ENCODE results near the gene LMO7.

Gene LMO7

GRCh38 chr13:75635828-75636435 is at the start of gene LMO7:
Gene LMO7 (plus strand): TSS chr13:75636330. CDS start chr13:75636658, 328 bp downstream.
- Histone ChIP-seq H3K9ac (ENCODE audit: insufficient read length) (peak within 1 kb of the TSS; percentile 78), H3K4me3 (peak within 1 kb of the TSS; percentile 82), H3K36me3 (ENCODE audit: insufficient read depth, low read length) (peaks cover 9% of the 10 kb centered on the region), H3K9me3 (ENCODE audit: low read depth, low read length) (no peaks in the 10 kb centered on the region), H3K27ac (0 out of 2 replicates have a peak within 1 kb of the TSS, but pooled peaks have one; percentile 55)
- peak; percentile 51; the same call in 1 of the 2 replicates for TF ChIP-seq POLR2AphosphoS5 (IDR thresholded peaks at IDR 0.05; ENCODE audit: borderline replicate concordance, low read depth, low read length)
- no peak for TF ChIP-seq EZH2 (IDR thresholded peaks at IDR 0.05)
- no peak for TF ChIP-seq FOXP2 (optimal IDR thresholded peaks at IDR 0.05; ENCODE audit: control extremely low read depth, extremely low read length, insufficient read depth)
- no peak for DNase-seq (ENCODE audit: low read depth, low spot score)

- DNase-seq (ENCODE audit: low read depth, low spot score), result no peak
These were observed 48.5 kb upstream of the LMO7 start for GRCh38 chr13:75587679-75588078.

GRCh38 chr13:75596657-75597182 is 39.4 kb upstream of the LMO7 start:
- no peak for DNase-seq (ENCODE audit: low read depth, low spot score)
- no peak overlapping the region for H3K4me3 ChIP-seq
- no peak overlapping the region for H3K27ac ChIP-seq
- no peaks in the 10 kb centered on the region for H3K9me3 ChIP-seq (ENCODE audit: low read depth, low read length)
- H3K9ac ChIP-seq (ENCODE audit: insufficient read length), result no peak overlapping the region
- H3K36me3 ChIP-seq (ENCODE audit: insufficient read depth, low read length), result peaks cover 18% of the 10 kb centered on the region
- TF ChIP-seq POLR2AphosphoS5 (IDR thresholded peaks at IDR 0.05; ENCODE audit: borderline replicate concordance, low read depth, low read length), result no peak
- TF ChIP-seq EZH2 (IDR thresholded peaks at IDR 0.05), result no peak
- no peak for TF ChIP-seq FOXP2 (optimal IDR thresholded peaks at IDR 0.05; ENCODE audit: control extremely low read depth, extremely low read length, insufficient read depth)

More at GRCh38 chr13:75587679-75588078, 48.5 kb upstream of the LMO7 start:
- no peak overlapping the region for H3K27ac ChIP-seq
- TF ChIP-seq POLR2AphosphoS5 (IDR thresholded peaks at IDR 0.05; ENCODE audit: borderline replicate concordance, low read depth, low read length) (no peak), EZH2 (IDR thresholded peaks at IDR 0.05) (no peak), FOXP2 (optimal IDR thresholded peaks at IDR 0.05; ENCODE audit: control extremely low read depth, extremely low read length, insufficient read depth) (no peak)
- no peaks in the 10 kb centered on the region for H3K9me3 ChIP-seq (ENCODE audit: low read depth, low read length)
- H3K9ac ChIP-seq (ENCODE audit: insufficient read length), result no peak overlapping the region
- no peak overlapping the region for H3K4me3 ChIP-seq
- peaks cover 50% of the 10 kb centered on the region for H3K36me3 ChIP-seq (ENCODE audit: insufficient read depth, low read length)

- TF ChIP-seq FOXP2 (optimal IDR thresholded peaks at IDR 0.05; ENCODE audit: control extremely low read depth, extremely low read length, insufficient read depth) (no peak), EZH2 (IDR thresholded peaks at IDR 0.05) (no peak), POLR2AphosphoS5 (IDR thresholded peaks at IDR 0.05; ENCODE audit: borderline replicate concordance, low read depth, low read length) (no peak)
- Histone ChIP-seq H3K27ac (no peak overlapping the region), H3K9me3 (ENCODE audit: low read depth, low read length) (no peaks in the 10 kb centered on the region), H3K4me3 (no peak overlapping the region), H3K9ac (ENCODE audit: insufficient read length) (no peak overlapping the region), H3K36me3 (ENCODE audit: insufficient read depth, low read length) (peaks cover 12% of the 10 kb centered on the region; the same call in 1 of the 2 replicates)
- no peak for DNase-seq (ENCODE audit: low read depth, low spot score)
These were observed 35.8 kb upstream of the LMO7 start for GRCh38 chr13:75600371-75600770.

GRCh38 chr13:75603038-75603437 is 33.1 kb upstream of the LMO7 start:
- no peaks in the 10 kb centered on the region for H3K9me3 ChIP-seq (ENCODE audit: low read depth, low read length)
- no peak overlapping the region for H3K27ac ChIP-seq
- H3K9ac ChIP-seq (ENCODE audit: insufficient read length), result no peak overlapping the region
- TF ChIP-seq EZH2 (IDR thresholded peaks at IDR 0.05), result no peak
- no peak for TF ChIP-seq FOXP2 (optimal IDR thresholded peaks at IDR 0.05; ENCODE audit: control extremely low read depth, extremely low read length, insufficient read depth)
- H3K36me3 ChIP-seq (ENCODE audit: insufficient read depth, low read length), result peaks cover 7% of the 10 kb centered on the region; the same call in 1 of the 2 replicates
- no peak for DNase-seq (ENCODE audit: low read depth, low spot score)
- no peak overlapping the region for H3K4me3 ChIP-seq

GRCh38 chr13:75607447-75607846 is 28.7 kb upstream of the LMO7 start:
- no peak overlapping the region for H3K27ac ChIP-seq
- TF ChIP-seq POLR2AphosphoS5 (IDR thresholded peaks at IDR 0.05; ENCODE audit: borderline replicate concordance, low read depth, low read length), result no peak
- TF ChIP-seq FOXP2 (optimal IDR thresholded peaks at IDR 0.05; ENCODE audit: control extremely low read depth, extremely low read length, insufficient read depth), result no peak
- no peak for TF ChIP-seq EZH2 (IDR thresholded peaks at IDR 0.05)
- no peak overlapping the region for H3K9ac ChIP-seq (ENCODE audit: insufficient read length)
- no peaks in the 10 kb centered on the region for H3K9me3 ChIP-seq (ENCODE audit: low read depth, low read length)
- no peak overlapping the region for H3K4me3 ChIP-seq
- DNase-seq (ENCODE audit: low read depth, low spot score), result no peak
- no peaks in the 10 kb centered on the region; the same call in 1 of the 2 replicates for H3K36me3 ChIP-seq (ENCODE audit: insufficient read depth, low read length)

- Histone ChIP-seq H3K27ac (no peak overlapping the region), H3K9me3 (ENCODE audit: low read depth, low read length) (no peaks in the 10 kb centered on the region), H3K9ac (ENCODE audit: insufficient read length) (no peak overlapping the region), H3K4me3 (no peak overlapping the region), H3K36me3 (ENCODE audit: insufficient read depth, low read length) (no peaks in the 10 kb centered on the region; the same call in 1 of the 2 replicates)
- DNase-seq (ENCODE audit: low read depth, low spot score), result no peak
- no peak for TF ChIP-seq EZH2 (IDR thresholded peaks at IDR 0.05)
These were observed 25.7 kb upstream of the LMO7 start for GRCh38 chr13:75610466-75610865.

- TF ChIP-seq EZH2 (IDR thresholded peaks at IDR 0.05) (no peak), POLR2AphosphoS5 (IDR thresholded peaks at IDR 0.05; ENCODE audit: borderline replicate concordance, low read depth, low read length) (no peak), FOXP2 (optimal IDR thresholded peaks at IDR 0.05; ENCODE audit: control extremely low read depth, extremely low read length, insufficient read depth) (no peak)
- Histone ChIP-seq H3K27ac (no peak overlapping the region), H3K9me3 (ENCODE audit: low read depth, low read length) (no peaks in the 10 kb centered on the region), H3K9ac (ENCODE audit: insufficient read length) (no peak overlapping the region), H3K4me3 (no peak overlapping the region), H3K36me3 (ENCODE audit: insufficient read depth, low read length) (no peaks in the 10 kb centered on the region)
- DNase-seq (ENCODE audit: low read depth, low spot score), result no peak
These were observed 23.8 kb upstream of the LMO7 start for GRCh38 chr13:75612354-75612753.

- no peak for TF ChIP-seq FOXP2 (optimal IDR thresholded peaks at IDR 0.05; ENCODE audit: control extremely low read depth, extremely low read length, insufficient read depth)
- TF ChIP-seq EZH2 (IDR thresholded peaks at IDR 0.05), result no peak
- TF ChIP-seq POLR2AphosphoS5 (IDR thresholded peaks at IDR 0.05; ENCODE audit: borderline replicate concordance, low read depth, low read length), result no peak
- no peak overlapping the region for H3K27ac ChIP-seq
- no peaks in the 10 kb centered on the region for H3K9me3 ChIP-seq (ENCODE audit: low read depth, low read length)
- H3K4me3 ChIP-seq, result no peak overlapping the region
- H3K36me3 ChIP-seq (ENCODE audit: insufficient read depth, low read length), result no peaks in the 10 kb centered on the region
- no peak overlapping the region for H3K9ac ChIP-seq (ENCODE audit: insufficient read length)
- DNase-seq (ENCODE audit: low read depth, low spot score), result no peak
These were observed 18.9 kb upstream of the LMO7 start for GRCh38 chr13:75617230-75617629.

All from SK-N-MC (cell line).